GM21619 (cell line): ENCODE measurements around the gene CD302.
"Not testable (repeated sequence)": the region's sequence is repeated elsewhere in the genome, so short reads cannot be mapped to it uniquely, and the experiment has no call there.

Experiments used
- ATAC-seq: cut with Tn5 transposase; IDR thresholded peaks from one replicate; pipeline ENCODE4 v1.9.1; 2021; ENCODE audit not compliant: unreplicated experiment

The CD302 gene

GRCh38 chr2:159797543-159798375 is at the start of gene CD302:
Gene CD302, minus strand, starts transcription at chr2:159798208. Its CDS starts 10 bp downstream, at chr2:159798198.
- ATAC-seq, result peak; percentile 67

- ATAC-seq, result no peak
These were observed 48.6 kb upstream of the CD302 start for GRCh38 chr2:159846564-159846963.

- ATAC-seq, result no peak
These were observed 42.6 kb upstream of the CD302 start for GRCh38 chr2:159840616-159841015.

- ATAC-seq, result no peak
These were observed 34.9 kb upstream of the CD302 start for GRCh38 chr2:159832858-159833257.

GRCh38 chr2:159832026-159832425 is 34.0 kb upstream of the CD302 start:
- ATAC-seq, result no peak

- no peak for ATAC-seq
These were observed 31.4 kb upstream of the CD302 start for GRCh38 chr2:159829376-159829775.

GRCh38 chr2:159828738-159829137 is 30.7 kb upstream of the CD302 start:
- ATAC-seq, result no peak

GRCh38 chr2:159822478-159822833 is 24.4 kb upstream of the CD302 start:
- not testable (repeated sequence) for ATAC-seq

- not testable (repeated sequence) for ATAC-seq
These were observed 23.9 kb upstream of the CD302 start for GRCh38 chr2:159821775-159822477.

GRCh38 chr2:159818940-159819339 is 20.9 kb upstream of the CD302 start:
- ATAC-seq, result no peak

GRCh38 chr2:159817283-159817682 is 19.3 kb upstream of the CD302 start:
- ATAC-seq, result no peak

- ATAC-seq, result no peak
These were observed 13.2 kb upstream of the CD302 start for GRCh38 chr2:159811232-159811631.

GRCh38 chr2:159808032-159808425 is 10.0 kb upstream of the CD302 start:
- no peak for ATAC-seq

GRCh38 chr2:159807183-159808031 is 9.4 kb upstream of the CD302 start:
- ATAC-seq, result no peak

- no peak for ATAC-seq
These were observed 6.9 kb upstream of the CD302 start for GRCh38 chr2:159804941-159805340.

- no peak for ATAC-seq
These were observed 5.4 kb upstream of the CD302 start for GRCh38 chr2:159803235-159803962.

GRCh38 chr2:159802673-159803072 is 4.7 kb upstream of the CD302 start:
- ATAC-seq, result no peak

GRCh38 chr2:159799833-159800232 is 1.8 kb upstream of the CD302 start:
- ATAC-seq, result no peak

- no peak for ATAC-seq
These were observed 343 bp upstream of the CD302 start for GRCh38 chr2:159798376-159798725.

GRCh38 chr2:159797225-159797542 is 824 bp downstream of the CD302 start:
- ATAC-seq, result no peak
